Thyroid gland (tissue), 4 donors: ENCODE results near the gene TFDP2.

Source experiments
- POLR2A ChIP-seq, 2 donors: fragments of 450-650 bp; IDR thresholded peaks; one replicate each; pipeline ENCODE4 v1.6.1; 2017; ENCODE audit warnings: antibody characterized with exemption in 2 of 2, mild to moderate bottlenecking in 2 of 2, moderate library complexity in 1 of 2
- TF ChIP-seq, protein P1 (sequence below), 6 experiments: fragments of 200-600 bp in 3 of 6; fragments of 450-650 bp in 3 of 6; sonication (generic) in 3 of 6; IDR thresholded peaks; one replicate each; pipeline ENCODE4 v1.5.1; 2016 to 2019; ENCODE audit warnings: antibody characterized with exemption in 6 of 6, mild to moderate bottlenecking in 2 of 6, inconsistent platforms in 1 of 6, moderate library complexity in 1 of 6

DNA sequence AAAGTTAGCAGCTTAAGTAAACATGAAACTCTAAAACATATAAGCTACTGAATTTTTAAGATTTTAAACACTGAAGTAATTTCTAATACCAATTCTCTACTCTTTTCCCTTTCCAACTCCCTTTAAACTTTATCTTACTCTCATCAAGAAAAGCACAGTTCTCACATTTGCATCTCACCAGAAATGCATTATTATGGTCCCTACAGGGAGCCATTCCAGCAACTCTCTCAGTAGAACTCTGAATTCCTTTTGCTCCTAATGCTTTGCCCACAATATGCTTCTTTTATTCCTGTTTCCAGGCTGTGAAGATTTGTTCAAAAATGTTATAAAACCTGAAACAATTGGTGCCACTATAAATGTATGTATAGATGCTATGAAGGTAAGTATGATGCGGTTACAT lies 83.4 kb downstream of the TFDP2 start:
- TF ChIP-seq, protein P1, sequence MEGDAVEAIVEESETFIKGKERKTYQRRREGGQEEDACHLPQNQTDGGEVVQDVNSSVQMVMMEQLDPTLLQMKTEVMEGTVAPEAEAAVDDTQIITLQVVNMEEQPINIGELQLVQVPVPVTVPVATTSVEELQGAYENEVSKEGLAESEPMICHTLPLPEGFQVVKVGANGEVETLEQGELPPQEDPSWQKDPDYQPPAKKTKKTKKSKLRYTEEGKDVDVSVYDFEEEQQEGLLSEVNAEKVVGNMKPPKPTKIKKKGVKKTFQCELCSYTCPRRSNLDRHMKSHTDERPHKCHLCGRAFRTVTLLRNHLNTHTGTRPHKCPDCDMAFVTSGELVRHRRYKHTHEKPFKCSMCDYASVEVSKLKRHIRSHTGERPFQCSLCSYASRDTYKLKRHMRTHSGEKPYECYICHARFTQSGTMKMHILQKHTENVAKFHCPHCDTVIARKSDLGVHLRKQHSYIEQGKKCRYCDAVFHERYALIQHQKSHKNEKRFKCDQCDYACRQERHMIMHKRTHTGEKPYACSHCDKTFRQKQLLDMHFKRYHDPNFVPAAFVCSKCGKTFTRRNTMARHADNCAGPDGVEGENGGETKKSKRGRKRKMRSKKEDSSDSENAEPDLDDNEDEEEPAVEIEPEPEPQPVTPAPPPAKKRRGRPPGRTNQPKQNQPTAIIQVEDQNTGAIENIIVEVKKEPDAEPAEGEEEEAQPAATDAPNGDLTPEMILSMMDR (IDR thresholded peaks at IDR 0.05), result no peak
- TF ChIP-seq POLR2A (IDR thresholded peaks at IDR 0.05), result no peak
